HCT116 (cell line): Measurements from ENCODE around the gene METTL24. TPM values are rescaled to one million over a fixed set of nuclear protein-coding genes. Genes with fewer than 3 reads are reported as not detected.
"Not testable (repeated sequence)": the region's sequence is repeated elsewhere in the genome, so short reads cannot be mapped to it uniquely, and the experiment has no call there.

Source experiments
- ATAC-seq: fragments of 200-7000 bp; cut with Tn5 transposase; 2 replicates; pipeline ENCODE4 v1.9.1; 2020; ENCODE audit warnings: mild to moderate bottlenecking, moderate library complexity
- BruUV-seq: library from RNA; stranded (reverse); fragments of 400-500 nt; replicated peaks from 2 replicates; lab custom pipeline; 2021; lab: Mats Ljungman, UMichigan
- CTCF ChIA-PET: fragments of 300-600 bp; sonication (Branson Sonifier 250); formaldehyde crosslinking; loops from one replicate; lab custom pipeline; 2021; ENCODE audit warnings: antibody characterized with exemption; lab: Charles Lee
- POLR2A ChIA-PET: fragments of 300-600, 350-600 bp; sonication (Branson Sonifier 250); formaldehyde crosslinking; loops from one replicate; lab custom pipeline; 2021; ENCODE audit warnings: antibody characterized with exemption; lab: Charles Lee
- RAD21 ChIA-PET, 2 experiments: fragments of 300-600 bp; sonication (Branson Sonifier 250); formaldehyde crosslinking; loops; one replicate each; lab custom pipeline; 2023; ENCODE audit warnings: low total read pairs in 2 of 2; ENCODE audit not compliant: uncharacterized antibody in 2 of 2, unreplicated experiment in 2 of 2, low non-redundant PET in 1 of 2; lab: Charles Lee
- DNase-seq: peaks from one replicate; pipeline ENCODE4 v3.0.0-alpha.2; 2010; ENCODE audit warnings: low read depth, low spot score
- H2AFZ ChIP-seq: fragments of 200-600 bp; shearing (Covaris generic), sonication (generic); 2 replicates; pipeline ENCODE4 v1.6.1; 2017; ENCODE audit warnings: low read depth, mixed run types, mixed read lengths, antibody characterized with exemption, low read length; ENCODE audit not compliant: poor library complexity, severe bottlenecking
- H3K27ac ChIP-seq: 2 replicates; pipeline ENCODE4 v1.5.1; 2012; ENCODE audit warnings: low read depth, low read length
- H3K27me3 ChIP-seq: fragments of 200-600 bp; sonication (generic); 2 replicates; pipeline ENCODE4 v1.6.1; 2016; ENCODE audit warnings: mixed run types, low read length, mixed read lengths; ENCODE audit not compliant: insufficient read depth
- H3K36me3 ChIP-seq, 2 experiments: fragments of 200-500 bp in 1 of 2; fragments of 200-600 bp in 1 of 2; sonication (Bioruptor generic) in 1 of 2; sonication (generic) in 1 of 2; 2 replicates each; pipeline versions ENCODE4 v1.5.1 to v1.6.1; 2014 to 2016; ENCODE audit warnings: low read length in 2 of 2, inconsistent platforms in 1 of 2, mixed read lengths in 1 of 2, mixed run types in 1 of 2; ENCODE audit not compliant: insufficient read depth in 2 of 2, control insufficient read depth in 1 of 2
- H3K4me1 ChIP-seq, 2 experiments: fragments of 200-600 bp in 1 of 2; sonication (generic) in 1 of 2; 2 replicates each; pipeline versions ENCODE4 v1.5.1 to v1.6.1; 2012 to 2017; ENCODE audit warnings: low read length in 2 of 2, inconsistent platforms in 1 of 2, mild to moderate bottlenecking in 1 of 2, mixed read lengths in 1 of 2, mixed run types in 1 of 2, moderate library complexity in 1 of 2; ENCODE audit not compliant: insufficient read depth in 2 of 2, control insufficient read depth in 1 of 2
- H3K4me2 ChIP-seq: fragments of 200-600 bp; sonication (generic); 2 replicates; pipeline ENCODE4 v1.6.1; 2017; ENCODE audit warnings: mixed run types, low read length, mixed read lengths
- H3K4me3 ChIP-seq, 2 experiments: fragments of 200-600 bp in 1 of 2; sonication (generic) in 1 of 2; replicated peaks in 1 of 2; 2 replicates each; pipeline ENCODE4 v1.5.1; 2011 to 2016; ENCODE audit warnings: low read length in 2 of 2, control low read depth in 1 of 2, low read depth in 1 of 2, mild to moderate bottlenecking in 1 of 2, mixed read lengths in 1 of 2, mixed run types in 1 of 2
- H3K79me2 ChIP-seq: fragments of 200-600 bp; sonication (generic); 2 replicates; pipeline ENCODE4 v1.6.1; 2017; ENCODE audit warnings: mild to moderate bottlenecking, mixed run types, low read length, moderate library complexity, mixed read lengths; ENCODE audit not compliant: insufficient read depth
- H3K9ac ChIP-seq: fragments of 200-600 bp; sonication (generic); 2 replicates; pipeline ENCODE4 v1.6.1; 2016; ENCODE audit warnings: low read length, mixed read lengths
- H3K9me2 ChIP-seq: fragments of 200-600 bp; sonication (generic), shearing (Covaris generic); 2 replicates; pipeline ENCODE4 v1.6.1; 2017; ENCODE audit warnings: mixed run types, mild to moderate bottlenecking, moderate library complexity; ENCODE audit not compliant: insufficient read depth
- H3K9me3 ChIP-seq, 2 experiments: fragments of 200-500 bp in 1 of 2; fragments of 200-600 bp in 1 of 2; sonication (Bioruptor generic) in 1 of 2; sonication (generic) in 1 of 2; 2 replicates each; pipeline ENCODE4 v1.6.1; 2014 to 2017; ENCODE audit warnings: low read length in 2 of 2, mixed read lengths in 2 of 2, inconsistent platforms in 1 of 2, low read depth in 1 of 2, mild to moderate bottlenecking in 1 of 2, mixed run types in 1 of 2, moderate library complexity in 1 of 2; ENCODE audit not compliant: control insufficient read depth in 1 of 2, insufficient read depth in 1 of 2
- H4K20me1 ChIP-seq: fragments of 200-600 bp; sonication (generic), shearing (Covaris generic); 2 replicates; pipeline ENCODE4 v1.6.1; 2017; ENCODE audit warnings: mixed run types, mild to moderate bottlenecking, moderate library complexity; ENCODE audit not compliant: insufficient read depth
- ATF3 ChIP-seq: IDR thresholded peaks from 2 replicates; pipeline ENCODE4 v1.6.1; 2012
- CBX3 ChIP-seq: IDR thresholded peaks from 2 replicates; pipeline ENCODE4 v1.6.1; 2012; ENCODE audit warnings: low read depth
- CTCF ChIP-seq, 3 experiments: fragments of 200-600 bp in 1 of 3; sonication (generic) in 1 of 3; IDR thresholded peaks in 2 of 3; conservative IDR thresholded peaks in 1 of 3; 2 replicates each; pipeline ENCODE4 v1.5.1; 2012 to 2017; ENCODE audit warnings: low read depth in 2 of 3, low read length in 2 of 3, antibody characterized with exemption in 1 of 3, borderline replicate concordance in 1 of 3, control low read depth in 1 of 3, mild to moderate bottlenecking in 1 of 3, mixed read lengths in 1 of 3, mixed run types in 1 of 3, moderate library complexity in 1 of 3; ENCODE audit not compliant: insufficient read depth in 1 of 3
- POLR2A ChIP-seq: IDR thresholded peaks from 2 replicates; pipeline ENCODE4 v1.7.0; 2011; ENCODE audit warnings: borderline replicate concordance; ENCODE audit not compliant: insufficient read depth, insufficient read length; ENCODE audit errors: extremely low read depth
- POLR2AphosphoS5 ChIP-seq: IDR thresholded peaks from 2 replicates; pipeline ENCODE4 v1.6.1; 2011; ENCODE audit warnings: mild to moderate bottlenecking, low read depth, low read length, moderate library complexity
- REST ChIP-seq: IDR thresholded peaks from 2 replicates; pipeline ENCODE4 v1.6.1; 2012; ENCODE audit warnings: low read depth
- intact Hi-C: fragments of 100-400 bp; cut with micrococcal nuclease; formaldehyde crosslinking; loops from 2 replicates; pipeline ENCODE4 v1.10.0; 2022
- total RNA-seq: library from RNA; stranded (reverse); gene quantifications from one replicate; pipeline ENCODE4 v1.2.1, GENCODE V29; 2021; ENCODE audit not compliant: unreplicated experiment

Gene METTL24
- total RNA-seq, 1 experiment from 2014 or later: not detected

- intact Hi-C loops: no loop called here
- no peaks in the 10 kb centered on the region for H3K36me3 ChIP-seq
- BruUV-seq: no TSS peak
- RAD21 ChIA-PET: no interaction called here
- DNase-seq: no peak
- no peak overlapping the region for H3K4me2 ChIP-seq
- no peak overlapping the region for H3K9ac ChIP-seq
- POLR2A ChIA-PET: no interaction called here
- no peaks in the 10 kb centered on the region for H4K20me1 ChIP-seq
- no peak overlapping the region for H2AFZ ChIP-seq
- H3K79me2 ChIP-seq: no peaks in the 10 kb centered on the region
- no peaks in the 10 kb centered on the region for H3K9me2 ChIP-seq
- ATAC-seq: no peak
- H3K4me3 ChIP-seq: no peak overlapping the region
- no peaks in the 10 kb centered on the region for H3K4me1 ChIP-seq
- no peak for TF ChIP-seq POLR2A
- TF ChIP-seq ATF3: no peak
- no peak for TF ChIP-seq REST
- no peak for TF ChIP-seq CBX3
- TF ChIP-seq POLR2AphosphoS5: no peak
- no peak for TF ChIP-seq CTCF (IDR thresholded peaks at IDR 0.05 in 2 of 3, conservative IDR thresholded peaks at IDR 0.05 in 1 of 3; ENCODE audit: borderline replicate concordance in 1 of 3, insufficient read depth in 1 of 3, low read depth in 2 of 3, low read length in 2 of 3)
- H3K27ac ChIP-seq: no peak overlapping the region
- CTCF ChIA-PET: no interaction called here
- H3K27me3 ChIP-seq: no peaks in the 10 kb centered on the region
- H3K9me3 ChIP-seq: no peaks in the 10 kb centered on the region
Measured at GRCh38 chr6:110239526-110240274, 118.4 kb downstream of the METTL24 start.

GRCh38 chr6:110236007-110236406 is 122.1 kb downstream of the METTL24 start:
- not testable (repeated sequence) for BruUV-seq, H4K20me1 ChIP-seq, H3K4me3 ChIP-seq

More at GRCh38 chr6:110236007-110236406, 122.1 kb downstream of the METTL24 start:
- H2AFZ ChIP-seq, intact Hi-C loops, H3K27ac ChIP-seq, H3K9me3 ChIP-seq, POLR2A ChIA-PET, CTCF ChIA-PET, H3K9me2 ChIP-seq, H3K4me2 ChIP-seq, ATAC-seq, DNase-seq, H3K79me2 ChIP-seq, H3K27me3 ChIP-seq, H3K9ac ChIP-seq, RAD21 ChIA-PET, H3K36me3 ChIP-seq, H3K4me1 ChIP-seq: not testable (repeated sequence)
